HG02798 (cell line): ENCODE results near the gene FOXO6.

ENCODE experiments used
- ATAC-seq: cut with Tn5 transposase; IDR thresholded peaks from one replicate; pipeline ENCODE4 v1.9.1; 2021; ENCODE audit warnings: mild to moderate bottlenecking; ENCODE audit not compliant: unreplicated experiment, poor library complexity

The FOXO6 gene

GRCh38 chr1:41364442-41365319 is 3.4 kb downstream of the FOXO6 start:
- no peak for ATAC-seq

- no peak for ATAC-seq
Observed at GRCh38 chr1:41365320-41365633, 4.0 kb downstream of the FOXO6 start.

DNA sequence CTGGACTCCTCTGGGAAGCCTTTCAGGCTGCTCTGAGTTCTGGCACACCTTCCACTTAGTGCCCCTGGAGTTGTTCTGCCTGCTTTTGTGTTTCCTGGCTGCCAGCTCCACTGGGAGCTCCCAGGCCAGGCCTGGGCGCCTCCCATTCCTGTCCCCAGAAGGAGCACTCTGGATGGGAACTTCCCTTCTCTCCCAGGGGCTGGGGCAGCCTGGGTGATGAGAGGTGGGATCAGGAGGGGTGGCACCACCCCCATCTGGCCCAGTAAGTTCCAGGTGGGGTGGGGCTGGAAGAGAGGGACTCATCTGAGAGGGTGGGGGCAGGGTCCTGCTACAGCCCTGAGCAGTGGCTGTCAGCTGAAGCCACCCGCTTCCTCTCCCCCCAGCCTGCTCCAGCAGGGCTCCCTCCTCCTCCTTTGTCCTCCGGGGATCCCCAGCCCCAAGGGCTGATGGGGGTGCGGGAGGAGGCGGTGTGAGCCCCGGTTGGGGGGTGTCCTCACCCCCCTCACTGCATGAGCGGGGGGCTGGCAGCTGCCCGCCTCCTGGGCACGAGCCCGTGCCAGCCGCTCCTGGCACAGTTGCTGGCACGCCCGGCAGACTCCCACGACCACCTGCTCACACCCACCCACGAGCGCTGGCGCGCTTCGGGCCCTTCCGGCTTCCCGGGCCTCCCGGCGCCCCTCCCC is 4.7 kb downstream of the FOXO6 start:
- ATAC-seq: no peak

DNA sequence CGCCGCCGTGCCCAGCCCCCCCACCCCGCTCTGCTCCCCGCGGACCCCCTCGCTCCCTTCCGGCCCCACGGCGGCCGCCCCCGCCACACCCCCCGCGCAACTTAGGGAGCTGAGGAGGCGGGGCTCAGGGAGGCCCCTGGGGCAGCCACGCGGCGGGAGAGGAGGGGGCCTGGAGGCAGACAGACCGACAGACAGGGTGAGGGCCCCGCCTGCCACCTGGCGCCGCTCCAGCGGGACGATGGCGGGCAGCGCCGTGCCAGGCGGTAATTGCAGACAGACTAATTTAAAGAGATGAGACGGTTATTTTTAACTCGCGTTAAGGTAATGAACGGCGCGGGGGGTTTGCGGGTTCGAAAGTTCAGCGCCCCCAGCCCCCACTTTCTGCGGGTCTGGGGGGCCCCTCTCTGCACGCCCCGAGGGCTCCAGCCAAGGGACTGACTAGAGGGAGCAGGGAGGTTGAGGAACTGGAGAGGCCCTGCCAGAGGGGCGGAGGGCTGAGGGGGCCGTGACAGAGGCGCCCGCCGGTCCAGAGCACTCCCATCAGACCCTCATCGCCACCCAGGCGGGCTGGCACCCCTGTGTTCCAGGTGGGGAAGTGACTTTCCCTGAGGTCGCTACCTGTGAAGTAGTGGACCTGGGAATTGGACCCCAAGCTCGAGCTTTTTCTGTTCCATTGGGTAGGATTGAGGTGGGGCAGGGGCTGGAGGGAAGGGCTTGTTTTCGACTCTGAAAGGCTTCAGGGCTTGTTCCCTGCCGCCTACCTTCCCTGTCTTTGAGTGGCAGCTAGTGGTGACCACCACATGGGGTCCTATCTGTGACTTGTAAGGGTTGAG is 5.4 kb downstream of the FOXO6 start:
- no peak for ATAC-seq

- ATAC-seq: no peak
Observed at GRCh38 chr1:41367288-41367642, 6.0 kb downstream of the FOXO6 start.

DNA sequence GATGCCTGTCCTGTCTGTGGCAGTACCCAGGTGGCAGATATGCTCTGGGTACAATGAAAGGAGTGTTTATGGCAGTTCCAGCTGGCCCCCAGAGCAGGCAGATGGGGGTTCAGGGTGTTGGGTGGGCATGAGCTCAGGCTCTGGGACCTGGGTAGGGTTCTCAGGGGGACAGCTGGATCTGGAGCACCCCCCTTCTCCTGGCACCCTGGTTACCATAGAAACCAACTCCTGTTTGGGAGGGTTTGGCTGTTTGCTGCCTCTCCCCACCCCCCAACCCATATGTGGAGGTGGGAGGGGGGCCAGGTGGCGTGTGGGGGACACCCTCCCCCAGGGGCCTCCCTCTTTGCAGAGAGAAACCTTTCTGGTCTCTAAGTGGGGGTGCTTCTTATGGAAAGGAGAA is 7.1 kb downstream of the FOXO6 start:
- no peak for ATAC-seq

- no peak for ATAC-seq
Observed at GRCh38 chr1:41368801-41369200, 7.6 kb downstream of the FOXO6 start.

GRCh38 chr1:41369531-41369930 is 8.3 kb downstream of the FOXO6 start:
- ATAC-seq: no peak

- ATAC-seq: no peak
Observed at GRCh38 chr1:41370225-41370624, 9.0 kb downstream of the FOXO6 start.

- no peak for ATAC-seq
Observed at GRCh38 chr1:41370756-41371420, 9.7 kb downstream of the FOXO6 start.

GRCh38 chr1:41371630-41372599 is 10.7 kb downstream of the FOXO6 start:
- no peak for ATAC-seq

GRCh38 chr1:41372600-41372993 is 11.4 kb downstream of the FOXO6 start:
- no peak for ATAC-seq

DNA sequence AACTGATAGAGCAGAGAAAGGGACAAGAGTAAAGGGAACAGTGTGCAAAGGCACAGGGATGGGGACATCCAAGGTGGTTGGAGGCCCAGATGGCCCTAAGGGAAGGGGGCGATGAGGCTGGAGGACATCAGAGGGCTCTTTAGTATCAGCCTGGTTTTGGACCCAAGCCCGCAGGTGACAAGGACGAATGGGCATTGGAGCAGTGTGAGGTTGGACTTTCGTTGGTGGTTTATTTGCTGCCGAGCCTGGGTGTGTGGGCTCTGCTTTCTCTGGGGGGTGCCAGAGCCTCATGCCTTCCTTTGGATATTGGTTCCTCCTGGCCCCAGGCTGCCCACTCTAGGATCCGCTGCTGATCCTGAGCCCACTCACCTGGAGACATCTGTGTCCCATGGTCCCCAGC is 12.1 kb downstream of the FOXO6 start:
- ATAC-seq: no peak

DNA sequence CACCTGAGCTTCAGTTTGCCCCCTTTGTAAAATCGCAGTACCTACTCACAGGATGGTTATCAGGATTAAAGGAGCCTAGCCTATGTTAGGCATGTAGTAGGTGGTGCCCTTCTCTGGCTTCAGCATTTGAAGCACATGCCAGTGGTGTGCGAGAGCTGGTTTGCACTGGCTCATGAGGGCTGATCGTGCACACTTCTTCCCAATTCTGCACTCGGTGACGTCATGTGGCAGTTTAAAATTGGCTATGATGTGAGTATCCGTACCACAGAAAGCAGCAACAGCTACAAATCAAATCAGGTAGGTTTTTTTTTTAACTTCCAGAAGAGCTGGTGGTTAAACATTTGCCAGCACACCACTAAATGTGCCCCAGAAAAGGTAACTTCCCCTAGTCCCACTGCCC is 13.5 kb downstream of the FOXO6 start:
- no peak for ATAC-seq

DNA sequence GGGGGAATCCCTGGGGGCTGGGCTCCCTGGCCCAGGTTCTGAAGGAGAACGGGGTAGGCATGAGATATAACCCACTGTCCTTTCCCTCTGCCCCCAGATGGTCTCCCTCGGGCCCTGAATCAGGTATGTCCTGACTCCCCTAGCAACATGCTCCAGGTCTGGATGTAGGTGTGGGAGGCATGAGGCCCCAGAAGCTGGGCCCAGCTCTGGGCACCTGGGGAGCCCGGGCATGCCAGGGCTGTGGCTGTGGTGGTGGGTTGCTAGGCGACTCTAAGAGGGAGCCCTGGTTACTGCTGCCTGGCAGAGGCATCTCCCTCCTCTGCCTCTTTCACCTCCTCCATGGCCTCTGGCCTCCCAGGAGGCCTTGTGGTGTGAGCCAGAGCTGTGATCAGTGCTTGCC is 16.2 kb downstream of the FOXO6 start:
- ATAC-seq: no peak

DNA sequence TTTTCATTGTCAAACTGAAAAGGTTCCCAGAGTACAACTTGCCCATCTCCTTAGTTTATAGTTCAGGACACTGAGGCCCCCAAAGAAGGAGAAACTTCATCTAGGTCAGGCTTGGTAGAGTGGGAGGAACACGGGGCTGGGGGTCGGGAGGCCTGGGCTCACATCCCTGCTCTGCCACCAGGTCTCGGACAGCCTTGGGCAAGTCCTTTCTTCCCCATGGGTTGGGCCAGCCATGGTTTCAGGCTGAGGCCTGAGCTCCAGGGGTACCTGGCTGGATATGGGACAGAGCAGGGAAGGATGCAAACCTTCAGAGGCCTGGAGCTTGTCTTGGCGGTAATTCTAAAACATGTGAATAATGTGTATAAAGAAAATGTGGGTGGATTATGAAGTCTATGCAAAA is 17.0 kb downstream of the FOXO6 start:
- ATAC-seq: no peak

GRCh38 chr1:41378999-41379737 is 17.9 kb downstream of the FOXO6 start:
- no peak for ATAC-seq

- ATAC-seq: no peak
Observed at GRCh38 chr1:41379738-41380130, 18.5 kb downstream of the FOXO6 start.

GRCh38 chr1:41380195-41380594 is 19.0 kb downstream of the FOXO6 start:
- ATAC-seq: no peak
